IPS-11a (cell line): Measurements from ENCODE around the gene RPTN.
"Not testable (repeated sequence)": the region's sequence is repeated elsewhere in the genome, so short reads cannot be mapped to it uniquely, and the experiment has no call there.

Experiments used
- H3K4me3 ChIP-seq: one replicate; pipeline ENCODE4 v1.5.1; 2013; ENCODE audit warnings: low read depth, low read length, control low read depth

Gene RPTN

GRCh38 chr1:152166966-152167365 lies 7.9 kb upstream of the RPTN start:
- no peak overlapping the region for H3K4me3 ChIP-seq

- no peak overlapping the region for H3K4me3 ChIP-seq
Observed at GRCh38 chr1:152165286-152166077, 6.5 kb upstream of the RPTN start.

- H3K4me3 ChIP-seq = no peak overlapping the region
Observed at GRCh38 chr1:152164517-152165136, 5.6 kb upstream of the RPTN start.

- no peak overlapping the region for H3K4me3 ChIP-seq
Observed at GRCh38 chr1:152162792-152163463, 3.9 kb upstream of the RPTN start.

- H3K4me3 ChIP-seq = no peak overlapping the region
Observed at GRCh38 chr1:152160576-152160975, 1.5 kb upstream of the RPTN start.

GRCh38 chr1:152153996-152154395 lies 5.0 kb downstream of the RPTN start:
- no peak overlapping the region for H3K4me3 ChIP-seq

GRCh38 chr1:152151646-152152045 lies 7.4 kb downstream of the RPTN start:
- H3K4me3 ChIP-seq = no peak overlapping the region

- no peak overlapping the region for H3K4me3 ChIP-seq
Observed at GRCh38 chr1:152148981-152149380, 10.0 kb downstream of the RPTN start.

- no peak overlapping the region for H3K4me3 ChIP-seq
Observed at GRCh38 chr1:152148051-152148450, 11.0 kb downstream of the RPTN start.

- no peak overlapping the region for H3K4me3 ChIP-seq
Observed at GRCh38 chr1:152145769-152146168, 13.3 kb downstream of the RPTN start.

GRCh38 chr1:152144674-152145183 lies 14.3 kb downstream of the RPTN start:
- H3K4me3 ChIP-seq = not testable (repeated sequence)

GRCh38 chr1:152143150-152143887 lies 15.7 kb downstream of the RPTN start:
- H3K4me3 ChIP-seq = no peak overlapping the region

- no peak overlapping the region for H3K4me3 ChIP-seq
Observed at GRCh38 chr1:152141971-152142584, 16.9 kb downstream of the RPTN start.

- no peak overlapping the region for H3K4me3 ChIP-seq
Observed at GRCh38 chr1:152137215-152137614, 21.8 kb downstream of the RPTN start.

- no peak overlapping the region for H3K4me3 ChIP-seq
Observed at GRCh38 chr1:152130186-152130585, 28.8 kb downstream of the RPTN start.

- no peak overlapping the region for H3K4me3 ChIP-seq
Observed at GRCh38 chr1:152127673-152128072, 31.4 kb downstream of the RPTN start.

GRCh38 chr1:152125834-152126443 lies 33.1 kb downstream of the RPTN start:
- no peak overlapping the region for H3K4me3 ChIP-seq

GRCh38 chr1:152118915-152119314 lies 40.1 kb downstream of the RPTN start:
- H3K4me3 ChIP-seq = no peak overlapping the region

GRCh38 chr1:152115344-152115743 lies 43.7 kb downstream of the RPTN start, which contains the start of gene TCHH:
TCHH (minus strand) TSS chr1:152115444; CDS start chr1:152114080, 1,364 bp downstream.
- H3K4me3 ChIP-seq = no peak within 1 kb of the TSS

GRCh38 chr1:152112885-152113432 lies 46.1 kb downstream of the RPTN start:
- no peak overlapping the region for H3K4me3 ChIP-seq
